Endothelial cell of umbilical vein (primary cell): ENCODE measurements around the gene CDKN3. TPM values are rescaled to one million over a fixed set of nuclear protein-coding genes. Genes with fewer than 3 reads are reported as not detected.

Source experiments
- BruUV-seq: library from RNA; stranded (reverse); fragments of 400-500 nt; replicated peaks from 2 replicates; lab custom pipeline; 2021; lab: Mats Ljungman, UMichigan
- CTCF ChIA-PET: fragments of 300-600, 350-600 bp; sonication (Branson Sonifier 250); formaldehyde crosslinking; loops from one replicate; lab custom pipeline; 2021; ENCODE audit warnings: antibody characterized with exemption, inconsistent platforms; lab: Charles Lee
- POLR2A ChIA-PET: fragments of 300-600, 350-600 bp; sonication (Branson Sonifier 250); formaldehyde crosslinking; loops from one replicate; lab custom pipeline; 2021; ENCODE audit warnings: antibody characterized with exemption, inconsistent platforms; lab: Charles Lee
- DNase-seq: peaks from one replicate; pipeline ENCODE4 v3.0.0-alpha.2; 2011; ENCODE audit warnings: low read depth, low spot score
- FAIRE-seq: peaks from 2 replicates; lab custom pipeline; 2011; peaks lifted over from hg19 to GRCh38; lab: Jason Lieb, UNC
- H2AFZ ChIP-seq: 2 replicates; pipeline ENCODE4 v1.6.0; 2012; ENCODE audit warnings: low read depth, low read length, control low read depth, inconsistent platforms
- H3K27ac ChIP-seq: 2 replicates; pipeline ENCODE4 v1.5.1; 2011; ENCODE audit warnings: low read depth, mild to moderate bottlenecking, control low read depth, low read length, moderate library complexity; ENCODE audit not compliant: insufficient read depth
- H3K27me3 ChIP-seq, 2 experiments: 2 replicates each; pipeline versions ENCODE4 v1.6.0 to v1.6.1; 2011; ENCODE audit warnings: low read length in 2 of 2, mixed read lengths in 1 of 2; ENCODE audit not compliant: control insufficient read depth in 2 of 2, insufficient read depth in 2 of 2
- H3K36me3 ChIP-seq, 2 experiments: 2 replicates in 1 of 2; 3 replicates in 1 of 2; pipeline ENCODE4 v1.5.1; 2011; ENCODE audit warnings: low read length in 2 of 2, mild to moderate bottlenecking in 1 of 2, moderate library complexity in 1 of 2; ENCODE audit not compliant: control insufficient read depth in 2 of 2, insufficient read depth in 2 of 2; ENCODE audit errors: extremely low read depth in 1 of 2
- H3K4me1 ChIP-seq: 3 replicates; pipeline ENCODE4 v1.5.1; 2011; ENCODE audit warnings: mild to moderate bottlenecking, low read length; ENCODE audit not compliant: control insufficient read depth, insufficient read depth; ENCODE audit errors: extremely low read depth
- H3K4me2 ChIP-seq: 2 replicates; pipeline ENCODE4 v1.6.1; 2011; ENCODE audit warnings: low read length, control low read depth, mixed read lengths; ENCODE audit not compliant: insufficient read depth
- H3K4me3 ChIP-seq, 3 experiments: fragments of 200-600 bp in 1 of 3; sonication (generic), shearing (Covaris generic) in 1 of 3; replicated peaks in 1 of 3; 2 replicates each; pipeline ENCODE4 v1.5.1; 2011 to 2016; ENCODE audit warnings: control low read depth in 3 of 3, low read length in 3 of 3, mild to moderate bottlenecking in 2 of 3, inconsistent platforms in 1 of 3, low read depth in 1 of 3, moderate library complexity in 1 of 3; ENCODE audit not compliant: insufficient read depth in 1 of 3
- H3K79me2 ChIP-seq: 2 replicates; pipeline ENCODE4 v1.6.0; 2012; ENCODE audit warnings: low read length, inconsistent platforms; ENCODE audit not compliant: control insufficient read depth, insufficient read depth
- H3K9ac ChIP-seq: replicated peaks from 2 replicates; pipeline ENCODE3; 2011; ENCODE audit warnings: low read length, control low read depth; ENCODE audit not compliant: insufficient read depth; ENCODE audit errors: extremely low read depth
- H3K9me1 ChIP-seq: replicated peaks from 3 replicates; pipeline ENCODE4 v1.6.0; 2011; ENCODE audit warnings: mild to moderate bottlenecking, low read length; ENCODE audit not compliant: control insufficient read depth, insufficient read depth; ENCODE audit errors: extremely low read depth
- H3K9me3 ChIP-seq: replicated peaks from 2 replicates; pipeline ENCODE4 v1.5.1; 2012; ENCODE audit warnings: low read length, inconsistent platforms; ENCODE audit not compliant: control insufficient read depth, insufficient read depth
- H4K20me1 ChIP-seq: replicated peaks from 2 replicates; pipeline ENCODE3; 2011; ENCODE audit warnings: mild to moderate bottlenecking, low read length; ENCODE audit not compliant: control insufficient read depth, insufficient read depth; ENCODE audit errors: extremely low read depth
- EZH2 ChIP-seq: IDR thresholded peaks from 2 replicates; pipeline ENCODE4 v1.6.1; 2012; ENCODE audit warnings: borderline replicate concordance, low read depth, mild to moderate bottlenecking, moderate library complexity, low read length, inconsistent platforms; ENCODE audit not compliant: severe bottlenecking
- FOS ChIP-seq: IDR thresholded peaks from 2 replicates; pipeline ENCODE4 v1.6.1; 2011; ENCODE audit warnings: mild to moderate bottlenecking, low read length, moderate library complexity, borderline replicate concordance; ENCODE audit not compliant: insufficient read depth
- GATA2 ChIP-seq: IDR thresholded peaks from 2 replicates; pipeline ENCODE4 v1.7.0; 2011; ENCODE audit warnings: low read depth, mild to moderate bottlenecking, moderate library complexity, mixed read lengths, low read length; ENCODE audit not compliant: insufficient read length, insufficient read depth
- JUN ChIP-seq: IDR thresholded peaks from 2 replicates; pipeline ENCODE4 v1.6.1; 2011; ENCODE audit warnings: borderline replicate concordance, low read depth; ENCODE audit not compliant: insufficient read length, insufficient read depth
- MYC ChIP-seq: IDR thresholded peaks from one replicate; pipeline ENCODE4 v1.6.1; 2011; ENCODE audit warnings: mild to moderate bottlenecking, low read depth, low read length
- POLR2A ChIP-seq: IDR thresholded peaks from 2 replicates; pipeline ENCODE4 v1.6.1; 2012; ENCODE audit warnings: low read depth, mild to moderate bottlenecking, control low read depth, low read length
- POLR2AphosphoS5 ChIP-seq: IDR thresholded peaks from 2 replicates; pipeline ENCODE4 v1.6.1; 2012; ENCODE audit warnings: low read depth, mild to moderate bottlenecking, control low read depth, low read length, moderate library complexity; ENCODE audit not compliant: insufficient read depth
- dilution Hi-C: fragments of 300-500 bp; cut with MboI; formaldehyde crosslinking; loops from one replicate; pipeline ENCODE4 v1.15.0; 2019; ENCODE audit warnings: low sequenced_read_pairs; ENCODE audit not compliant: extremely low pct_ligation_motif_present
- intact Hi-C: fragments of 100-400 bp; cut with micrococcal nuclease; formaldehyde crosslinking; loops from one replicate; pipeline ENCODE4 v1.10.0; 2022
- polyA plus RNA-seq, 4 experiments: library from polyadenylated mRNA; depleted of rRNA in 3 of 4; stranded (reverse) in 3 of 4; unstranded in 1 of 4; fragments of >200 nt; gene quantifications; 2 replicates each; pipeline versions ENCODE4 v1.2.1 to v1.2.3, GENCODE V29; 2011 to 2012; ENCODE audit warnings: missing spikeins in 1 of 4
- total RNA-seq: library from RNA; stranded (reverse); gene quantifications from 2 replicates; pipeline ENCODE4 v1.2.3, GENCODE V29; 2021
- TF ChIP-seq, protein P1 (sequence below): IDR thresholded peaks from 2 replicates; pipeline ENCODE4 v1.6.1; 2011; ENCODE audit not compliant: insufficient read depth, insufficient read length
- TF ChIP-seq, protein P2 (sequence below), 2 donors: IDR thresholded peaks; 1 replicate in 1 of 2; 2 replicates in 1 of 2; pipeline ENCODE4 v1.5.1; 2011; ENCODE audit warnings: low read length in 2 of 2, mild to moderate bottlenecking in 2 of 2, moderate library complexity in 2 of 2, control low read depth in 1 of 2, inconsistent platforms in 1 of 2, low read depth in 1 of 2; ENCODE audit not compliant: insufficient read depth in 1 of 2; ENCODE audit errors: extremely low read depth in 1 of 2

CDKN3 gene
- total and polyA plus RNA-seq, 2 donors (not counting 3 experiments of a cell fraction or from before 2014, with no cell fraction given), result 36.6 to 52.0 TPM

GRCh38 chr14:54349713-54350112 lies 47.1 kb upstream of the CDKN3 start:
- Histone ChIP-seq H3K9me3 (no peaks in the 10 kb centered on the region), H3K27ac (no peak overlapping the region), H3K4me3 (no peak overlapping the region), H3K27me3 (no peaks in the 10 kb centered on the region), H2AFZ (no peak overlapping the region), H3K79me2 (no peaks in the 10 kb centered on the region), H3K36me3 (no peaks in the 10 kb centered on the region), H3K9me1 (no peaks in the 10 kb centered on the region), H3K4me1 (no peaks in the 10 kb centered on the region), H3K9ac (no peak overlapping the region), H3K4me2 (no peak overlapping the region), H4K20me1 (no peaks in the 10 kb centered on the region)
- DNase-seq (no peak), FAIRE-seq (no peak)
- ChIA-PET CTCF (interaction anchor here (1.1 to 4.0 kb wide), 7 partner anchors 13 to 1054 kb away, joined by 3 to 111 read pairs (median 5); no protein-coding TSS in a partner anchor), POLR2A (no interaction called here)
- dilution Hi-C loops (loop anchor here (25.0 kb wide), 1 partner anchor 812 kb away; no protein-coding TSS in a partner anchor), intact Hi-C loops (loop anchor here (2.0 to 10.0 kb wide), 3 partner anchors 632 to 1293 kb away; no protein-coding TSS in a partner anchor)
- no TSS peak for BruUV-seq
- TF ChIP-seq GATA2 (no peak), POLR2AphosphoS5 (no peak), EZH2 (no peak), FOS (no peak), JUN (no peak), MYC (no peak), POLR2A (no peak)
- TF ChIP-seq, protein P1, sequence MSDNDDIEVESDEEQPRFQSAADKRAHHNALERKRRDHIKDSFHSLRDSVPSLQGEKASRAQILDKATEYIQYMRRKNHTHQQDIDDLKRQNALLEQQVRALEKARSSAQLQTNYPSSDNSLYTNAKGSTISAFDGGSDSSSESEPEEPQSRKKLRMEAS, result no peak
- TF ChIP-seq, protein P2, sequence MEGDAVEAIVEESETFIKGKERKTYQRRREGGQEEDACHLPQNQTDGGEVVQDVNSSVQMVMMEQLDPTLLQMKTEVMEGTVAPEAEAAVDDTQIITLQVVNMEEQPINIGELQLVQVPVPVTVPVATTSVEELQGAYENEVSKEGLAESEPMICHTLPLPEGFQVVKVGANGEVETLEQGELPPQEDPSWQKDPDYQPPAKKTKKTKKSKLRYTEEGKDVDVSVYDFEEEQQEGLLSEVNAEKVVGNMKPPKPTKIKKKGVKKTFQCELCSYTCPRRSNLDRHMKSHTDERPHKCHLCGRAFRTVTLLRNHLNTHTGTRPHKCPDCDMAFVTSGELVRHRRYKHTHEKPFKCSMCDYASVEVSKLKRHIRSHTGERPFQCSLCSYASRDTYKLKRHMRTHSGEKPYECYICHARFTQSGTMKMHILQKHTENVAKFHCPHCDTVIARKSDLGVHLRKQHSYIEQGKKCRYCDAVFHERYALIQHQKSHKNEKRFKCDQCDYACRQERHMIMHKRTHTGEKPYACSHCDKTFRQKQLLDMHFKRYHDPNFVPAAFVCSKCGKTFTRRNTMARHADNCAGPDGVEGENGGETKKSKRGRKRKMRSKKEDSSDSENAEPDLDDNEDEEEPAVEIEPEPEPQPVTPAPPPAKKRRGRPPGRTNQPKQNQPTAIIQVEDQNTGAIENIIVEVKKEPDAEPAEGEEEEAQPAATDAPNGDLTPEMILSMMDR (IDR thresholded peaks at IDR 0.05; ENCODE audit: extremely low read depth in 1 of 2, insufficient read depth in 1 of 2, low read depth in 1 of 2, low read length in 2 of 2), result no peak
